ENCODE results near the gene F5. TPM values are rescaled to one million over a fixed set of nuclear protein-coding genes. Genes with fewer than 3 reads are reported as not detected.
A peak's percentile ranks its signal among the peaks of the same experiment; 100 is the strongest.

F5 gene
- total RNA-seq, 6 experiments from 2014 or later: 110 to 279 (median 175) TPM

DNA sequence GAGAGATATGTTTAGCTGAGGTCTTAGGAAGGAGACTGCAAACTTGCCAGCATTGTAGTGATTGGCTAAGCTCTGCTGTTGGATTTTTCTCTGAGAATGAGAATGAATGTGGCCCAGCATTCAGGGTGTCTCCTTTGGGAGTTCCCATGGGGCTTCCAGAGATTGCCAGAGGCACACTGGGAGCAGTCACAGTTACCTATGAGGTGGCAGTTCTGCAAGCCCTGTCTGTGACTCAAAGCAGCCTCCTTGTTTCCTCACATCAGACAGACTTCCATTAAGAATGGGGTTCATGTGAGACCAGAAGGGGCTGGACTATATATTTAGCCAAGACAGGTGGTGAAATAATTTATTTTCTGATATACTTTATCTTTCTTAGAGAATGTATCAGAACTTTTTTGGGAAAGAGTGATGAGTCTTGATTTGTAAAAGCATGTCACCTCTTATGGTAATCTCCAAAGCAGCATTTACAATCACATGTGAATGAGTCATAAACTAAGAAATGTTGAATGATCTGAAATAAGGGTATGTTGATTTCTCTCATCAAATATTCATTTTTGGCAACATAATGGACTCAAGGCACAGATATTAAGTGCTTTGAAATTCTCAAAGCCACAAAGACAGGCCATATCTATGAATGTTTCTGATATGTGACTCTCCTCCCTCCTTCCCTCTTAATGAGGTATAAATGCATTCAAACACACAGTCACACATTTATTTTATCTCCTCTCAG is 91.1 kb downstream of the F5 start:
- no peak overlapping the region for H3K4me3 ChIP-seq
- H3K9me3 ChIP-seq: no peaks in the 10 kb centered on the region
- TF ChIP-seq, protein P1, sequence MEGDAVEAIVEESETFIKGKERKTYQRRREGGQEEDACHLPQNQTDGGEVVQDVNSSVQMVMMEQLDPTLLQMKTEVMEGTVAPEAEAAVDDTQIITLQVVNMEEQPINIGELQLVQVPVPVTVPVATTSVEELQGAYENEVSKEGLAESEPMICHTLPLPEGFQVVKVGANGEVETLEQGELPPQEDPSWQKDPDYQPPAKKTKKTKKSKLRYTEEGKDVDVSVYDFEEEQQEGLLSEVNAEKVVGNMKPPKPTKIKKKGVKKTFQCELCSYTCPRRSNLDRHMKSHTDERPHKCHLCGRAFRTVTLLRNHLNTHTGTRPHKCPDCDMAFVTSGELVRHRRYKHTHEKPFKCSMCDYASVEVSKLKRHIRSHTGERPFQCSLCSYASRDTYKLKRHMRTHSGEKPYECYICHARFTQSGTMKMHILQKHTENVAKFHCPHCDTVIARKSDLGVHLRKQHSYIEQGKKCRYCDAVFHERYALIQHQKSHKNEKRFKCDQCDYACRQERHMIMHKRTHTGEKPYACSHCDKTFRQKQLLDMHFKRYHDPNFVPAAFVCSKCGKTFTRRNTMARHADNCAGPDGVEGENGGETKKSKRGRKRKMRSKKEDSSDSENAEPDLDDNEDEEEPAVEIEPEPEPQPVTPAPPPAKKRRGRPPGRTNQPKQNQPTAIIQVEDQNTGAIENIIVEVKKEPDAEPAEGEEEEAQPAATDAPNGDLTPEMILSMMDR (IDR thresholded peaks at IDR 0.05): no peak
- no peaks in the 10 kb centered on the region for H3K4me1 ChIP-seq
- no peak for ATAC-seq
- DNase-seq: no peak
- no peaks in the 10 kb centered on the region for H3K36me3 ChIP-seq
- no peaks in the 10 kb centered on the region for H3K27me3 ChIP-seq
- no peak overlapping the region for H3K27ac ChIP-seq
- intact Hi-C loops (cut with DNase I): no loop called here

GRCh38 chr1:169494343-169494742 is 91.9 kb downstream of the F5 start:
- intact Hi-C loops (cut with DNase I): no loop called here
- H3K36me3 ChIP-seq: no peaks in the 10 kb centered on the region
- no peak overlapping the region for H3K4me3 ChIP-seq
- no peaks in the 10 kb centered on the region for H3K4me1 ChIP-seq
- 92% methylated on average over 3 of the region's 3 CpGs for WGBS (ENCODE audit: insufficient coverage, low coverage, low lambda C conversion rate, missing lambda C conversion rate)
- TF ChIP-seq, protein P1 (IDR thresholded peaks at IDR 0.05): no peak
- TF ChIP-seq POLR2A (IDR thresholded peaks at IDR 0.05): no peak
- no peak for ATAC-seq
- DNase-seq: no peak
- no peak overlapping the region for H3K27ac ChIP-seq
- no peaks in the 10 kb centered on the region for H3K9me3 ChIP-seq
- no peaks in the 10 kb centered on the region for H3K27me3 ChIP-seq

GRCh38 chr1:169493251-169493650 is 93.0 kb downstream of the F5 start:
- Histone ChIP-seq H3K27me3 (no peaks in the 10 kb centered on the region), H3K36me3 (no peaks in the 10 kb centered on the region), H3K9me3 (no peaks in the 10 kb centered on the region), H3K4me3 (no peak overlapping the region), H3K27ac (no peak overlapping the region), H3K4me1 (peaks cover 0 to 9% (median 0%) of the 10 kb centered on the region in 4 donors)
- no peak for TF ChIP-seq POLR2A (IDR thresholded peaks at IDR 0.05)
- TF ChIP-seq, protein P1 (IDR thresholded peaks at IDR 0.05): no peak
- no peak for ATAC-seq
- 75% methylated on average over 1 of the region's 1 CpG for WGBS (ENCODE audit: insufficient coverage, low coverage, low lambda C conversion rate, missing lambda C conversion rate)
- intact Hi-C loops (cut with DNase I): no loop called here
- no peak for DNase-seq

GRCh38 chr1:169491845-169492281 is 94.4 kb downstream of the F5 start:
- TF ChIP-seq, protein P1 (IDR thresholded peaks at IDR 0.05): no peak
- TF ChIP-seq POLR2A (IDR thresholded peaks at IDR 0.05): no peak
- H3K27me3 ChIP-seq: no peaks in the 10 kb centered on the region
- no peak overlapping the region for H3K27ac ChIP-seq
- no peak for DNase-seq
- H3K9me3 ChIP-seq: no peaks in the 10 kb centered on the region
- peaks cover 0 to 16% (median 5%) of the 10 kb centered on the region in 4 donors for H3K4me1 ChIP-seq
- WGBS (ENCODE audit: insufficient coverage, low coverage, low lambda C conversion rate, missing lambda C conversion rate): 94% methylated on average over 2 of the region's 3 CpGs
- intact Hi-C loops (cut with DNase I): no loop called here
- ATAC-seq: peak in 1 of 4 donors; percentile 14
- H3K36me3 ChIP-seq: no peaks in the 10 kb centered on the region
- H3K4me3 ChIP-seq: no peak overlapping the region
